ENCODE results near the gene FAM117B.

DNA sequence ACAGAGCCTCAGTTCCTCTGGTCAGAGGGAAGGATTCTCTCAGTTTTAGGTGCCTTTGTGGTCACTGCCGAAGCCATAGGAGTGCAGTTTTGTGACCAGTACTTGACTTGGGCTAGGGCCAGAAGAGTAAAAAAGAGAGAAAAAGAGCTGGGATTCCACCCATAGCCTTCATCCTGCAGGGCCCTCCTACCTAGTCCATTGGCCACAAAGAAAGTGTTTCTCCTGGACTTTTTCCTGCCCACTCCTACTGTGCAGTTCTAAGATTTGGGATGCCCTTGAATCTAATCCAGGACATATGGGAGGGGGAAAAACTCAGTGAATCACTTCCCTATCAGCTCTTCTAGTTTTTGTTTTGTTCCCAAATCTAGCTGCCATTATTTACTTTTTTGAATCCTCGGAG, 26.0 kb downstream of the FAM117B start:
- no peak for TF ChIP-seq CTCF (IDR thresholded peaks at IDR 0.05; ENCODE audit: insufficient read depth, low read length)
- no peak for TF ChIP-seq GABPA (IDR thresholded peaks at IDR 0.05; ENCODE audit: low read depth)
- TF ChIP-seq, protein P1, sequence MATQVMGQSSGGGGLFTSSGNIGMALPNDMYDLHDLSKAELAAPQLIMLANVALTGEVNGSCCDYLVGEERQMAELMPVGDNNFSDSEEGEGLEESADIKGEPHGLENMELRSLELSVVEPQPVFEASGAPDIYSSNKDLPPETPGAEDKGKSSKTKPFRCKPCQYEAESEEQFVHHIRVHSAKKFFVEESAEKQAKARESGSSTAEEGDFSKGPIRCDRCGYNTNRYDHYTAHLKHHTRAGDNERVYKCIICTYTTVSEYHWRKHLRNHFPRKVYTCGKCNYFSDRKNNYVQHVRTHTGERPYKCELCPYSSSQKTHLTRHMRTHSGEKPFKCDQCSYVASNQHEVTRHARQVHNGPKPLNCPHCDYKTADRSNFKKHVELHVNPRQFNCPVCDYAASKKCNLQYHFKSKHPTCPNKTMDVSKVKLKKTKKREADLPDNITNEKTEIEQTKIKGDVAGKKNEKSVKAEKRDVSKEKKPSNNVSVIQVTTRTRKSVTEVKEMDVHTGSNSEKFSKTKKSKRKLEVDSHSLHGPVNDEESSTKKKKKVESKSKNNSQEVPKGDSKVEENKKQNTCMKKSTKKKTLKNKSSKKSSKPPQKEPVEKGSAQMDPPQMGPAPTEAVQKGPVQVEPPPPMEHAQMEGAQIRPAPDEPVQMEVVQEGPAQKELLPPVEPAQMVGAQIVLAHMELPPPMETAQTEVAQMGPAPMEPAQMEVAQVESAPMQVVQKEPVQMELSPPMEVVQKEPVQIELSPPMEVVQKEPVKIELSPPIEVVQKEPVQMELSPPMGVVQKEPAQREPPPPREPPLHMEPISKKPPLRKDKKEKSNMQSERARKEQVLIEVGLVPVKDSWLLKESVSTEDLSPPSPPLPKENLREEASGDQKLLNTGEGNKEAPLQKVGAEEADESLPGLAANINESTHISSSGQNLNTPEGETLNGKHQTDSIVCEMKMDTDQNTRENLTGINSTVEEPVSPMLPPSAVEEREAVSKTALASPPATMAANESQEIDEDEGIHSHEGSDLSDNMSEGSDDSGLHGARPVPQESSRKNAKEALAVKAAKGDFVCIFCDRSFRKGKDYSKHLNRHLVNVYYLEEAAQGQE (IDR thresholded peaks at IDR 0.05; ENCODE audit: insufficient replicate concordance, low read depth) = no peak
- no peak for TF ChIP-seq POLR2AphosphoS5 (IDR thresholded peaks at IDR 0.05; ENCODE audit: low read depth)
- TF ChIP-seq SPI1 (IDR thresholded peaks at IDR 0.05; ENCODE audit: borderline replicate concordance, low read depth) = no peak
